Cortex of kidney (tissue), 1 donor: ENCODE results near the gene GLIPR2.

Experiments used
- DNase-seq: peaks from one replicate; lab custom pipeline; 2025; lab: John Stamatoyannopoulos, UW

GLIPR2 gene

GRCh38 chr9:36194326-36195000 is 57.9 kb downstream of the GLIPR2 start:
- DNase-seq: no peak

GRCh38 chr9:36204906-36205547 is 68.5 kb downstream of the GLIPR2 start:
- DNase-seq: no peak

GRCh38 chr9:36207016-36207415 is 70.5 kb downstream of the GLIPR2 start:
- DNase-seq: no peak

GRCh38 chr9:36207546-36208012 is 71.0 kb downstream of the GLIPR2 start:
- DNase-seq: no peak

- no peak for DNase-seq
These were observed 72.2 kb downstream of the GLIPR2 start for GRCh38 chr9:36208521-36209253.

GRCh38 chr9:36210722-36211121 is 74.2 kb downstream of the GLIPR2 start:
- DNase-seq: no peak

GRCh38 chr9:36211510-36211909 is 75.0 kb downstream of the GLIPR2 start:
- no peak for DNase-seq

GRCh38 chr9:36213387-36213786 is 76.9 kb downstream of the GLIPR2 start:
- no peak for DNase-seq
